Neuronal stem cell (in vitro differentiated cells): ENCODE results near the gene GSS.

Experiments used
- DNase-seq: peaks from one replicate; pipeline ENCODE4 v3.0.0-alpha.2; 2013; ENCODE audit warnings: low spot score
- H2AFZ ChIP-seq: one replicate; pipeline ENCODE4 v1.6.1; 2013; ENCODE audit warnings: mild to moderate bottlenecking, low read length, inconsistent platforms
- H2AK5ac ChIP-seq: 2 replicates; pipeline ENCODE4 v1.6.1; 2013; ENCODE audit warnings: low read depth, mild to moderate bottlenecking, inconsistent platforms, low read length, moderate library complexity, mixed read lengths
- H2BK120ac ChIP-seq: 2 replicates; pipeline ENCODE4 v1.6.1; 2013; ENCODE audit warnings: low read depth, mild to moderate bottlenecking, inconsistent platforms, low read length, moderate library complexity, mixed read lengths
- H2BK12ac ChIP-seq: one replicate; pipeline ENCODE4 v1.6.1; 2013; ENCODE audit warnings: low read length, inconsistent platforms
- H2BK15ac ChIP-seq: 2 replicates; pipeline ENCODE4 v1.6.1; 2013; ENCODE audit warnings: mild to moderate bottlenecking, low read length, inconsistent platforms, mixed read lengths
- H2BK5ac ChIP-seq: one replicate; pipeline ENCODE4 v1.6.1; 2013; ENCODE audit warnings: inconsistent platforms, mild to moderate bottlenecking, low read length, moderate library complexity
- H3K14ac ChIP-seq: one replicate; pipeline ENCODE4 v1.6.1; 2013; ENCODE audit warnings: low read length, inconsistent platforms
- H3K18ac ChIP-seq: 2 replicates; pipeline ENCODE4 v1.6.1; 2013; ENCODE audit warnings: low read length, inconsistent platforms
- H3K23ac ChIP-seq: 2 replicates; pipeline ENCODE4 v1.6.1; 2013; ENCODE audit warnings: low read depth, mild to moderate bottlenecking, mixed read lengths, low read length, inconsistent platforms; ENCODE audit not compliant: poor library complexity
- H3K27ac ChIP-seq: replicated peaks from 3 replicates; pipeline ENCODE4 v1.5.1; 2013; ENCODE audit warnings: low read length, inconsistent platforms
- H3K27me3 ChIP-seq, 3 experiments: 2 replicates each; pipeline ENCODE4 v1.6.1; 2013; ENCODE audit warnings: low read length in 3 of 3, mild to moderate bottlenecking in 2 of 3, inconsistent platforms in 1 of 3, low read depth in 1 of 3, mixed read lengths in 1 of 3, moderate library complexity in 1 of 3; ENCODE audit not compliant: control insufficient read depth in 3 of 3, insufficient read depth in 3 of 3
- H3K36me3 ChIP-seq, 2 donors: replicated peaks in 1 of 2; 2 replicates each; pipeline ENCODE4 v1.6.1; 2013; ENCODE audit warnings: low read length in 2 of 2; ENCODE audit not compliant: control insufficient read depth in 2 of 2, insufficient read depth in 2 of 2
- H3K4ac ChIP-seq: 2 replicates; pipeline ENCODE4 v1.6.1; 2013; ENCODE audit warnings: inconsistent platforms, mild to moderate bottlenecking, low read length, moderate library complexity
- H3K4me1 ChIP-seq, 2 donors: 1 replicate in 1 of 2; 2 replicates in 1 of 2; pipeline ENCODE4 v1.6.1; 2013; ENCODE audit warnings: low read length in 2 of 2, low read depth in 1 of 2; ENCODE audit not compliant: control insufficient read depth in 2 of 2, insufficient read depth in 1 of 2
- H3K4me2 ChIP-seq: one replicate; pipeline ENCODE4 v1.6.1; 2013; ENCODE audit warnings: mild to moderate bottlenecking, low read length, inconsistent platforms; ENCODE audit not compliant: insufficient read depth, poor library complexity, severe bottlenecking
- H3K4me3 ChIP-seq, 2 donors: 2 replicates each; pipeline ENCODE4 v1.5.1; 2013; ENCODE audit warnings: low read length in 2 of 2, mild to moderate bottlenecking in 2 of 2, inconsistent platforms in 1 of 2, moderate library complexity in 1 of 2
- H3K79me1 ChIP-seq: one replicate; pipeline ENCODE4 v1.6.1; 2013; ENCODE audit warnings: low read depth, mild to moderate bottlenecking, inconsistent platforms, low read length, moderate library complexity
- H3K9ac ChIP-seq: one replicate; pipeline ENCODE4 v1.6.1; 2013; ENCODE audit warnings: mild to moderate bottlenecking, low read depth, low read length, inconsistent platforms; ENCODE audit not compliant: poor library complexity
- H3K9me3 ChIP-seq, 2 donors: replicated peaks in 1 of 2; 2 replicates each; pipeline versions ENCODE3 to v1.6.1; 2013; ENCODE audit warnings: low read length in 2 of 2, mild to moderate bottlenecking in 2 of 2, inconsistent platforms in 1 of 2, low read depth in 1 of 2, mixed read lengths in 1 of 2, moderate library complexity in 1 of 2; ENCODE audit not compliant: control insufficient read depth in 2 of 2, insufficient read depth in 1 of 2
- H4K8ac ChIP-seq: one replicate; pipeline ENCODE4 v1.6.1; 2013; ENCODE audit warnings: low read depth, mild to moderate bottlenecking, inconsistent platforms, low read length, moderate library complexity
- H4K91ac ChIP-seq: one replicate; pipeline ENCODE4 v1.6.1; 2013; ENCODE audit warnings: low read length, low read depth, mild to moderate bottlenecking, inconsistent platforms; ENCODE audit not compliant: poor library complexity
- WGBS, 2 donors: extraction: QIAGEN DNeasy Blood & Tissue Kit; methylation state at CpG; one replicate each; pipeline ENCODE4 v1.1.7; 2013; ENCODE audit warnings: missing lambda C conversion rate in 2 of 2, mixed read lengths in 1 of 2; ENCODE audit not compliant: insufficient read length in 2 of 2, insufficient replicate concordance in 1 of 2; ENCODE audit errors: extremely low coverage in 2 of 2; 5-methylcytosine and 5-hydroxymethylcytosine counted together

Gene GSS

GRCh38 chr20:34891166-34892062, 64.2 kb downstream of the GSS start:
- no peak overlapping the region for H3K4me2 ChIP-seq
- no peaks in the 10 kb centered on the region for H3K9me3 ChIP-seq
- H2AK5ac ChIP-seq, result no peak overlapping the region
- no peaks in the 10 kb centered on the region for H3K4me1 ChIP-seq
- no peak overlapping the region for H3K9ac ChIP-seq
- no peak overlapping the region for H4K8ac ChIP-seq
- no peak for DNase-seq
- H3K23ac ChIP-seq, result no peak overlapping the region
- H3K27me3 ChIP-seq, result no peaks in the 10 kb centered on the region
- no peak overlapping the region for H3K18ac ChIP-seq
- no peak overlapping the region for H2BK15ac ChIP-seq
- H2BK120ac ChIP-seq, result no peak overlapping the region
- no peak overlapping the region for H2BK12ac ChIP-seq
- H3K4ac ChIP-seq, result no peak overlapping the region
- H3K14ac ChIP-seq, result no peak overlapping the region
- H3K27ac ChIP-seq, result no peak overlapping the region
- H3K4me3 ChIP-seq, result no peak overlapping the region
- no peaks in the 10 kb centered on the region for H3K79me1 ChIP-seq
- H2AFZ ChIP-seq, result no peak overlapping the region
- H3K36me3 ChIP-seq, result peaks cover 0 to 3% of the 10 kb centered on the region in 2 donors
- WGBS, 2 donors, result no CpG with 5 or more reads among the region's 2 CpGs
- H4K91ac ChIP-seq, result no peak overlapping the region
- H2BK5ac ChIP-seq, result no peak overlapping the region

- Histone ChIP-seq H3K4ac (no peak overlapping the region), H3K18ac (no peak overlapping the region), H3K27me3 (no peaks in the 10 kb centered on the region), H4K91ac (no peak overlapping the region), H3K4me3 (no peak overlapping the region), H2BK5ac (no peak overlapping the region), H3K23ac (no peak overlapping the region), H2BK15ac (no peak overlapping the region), H3K4me2 (no peak overlapping the region), H3K9ac (no peak overlapping the region), H3K14ac (no peak overlapping the region), H3K36me3 (peaks cover 3 to 26% of the 10 kb centered on the region in 2 donors), H2AK5ac (no peak overlapping the region), H2BK12ac (no peak overlapping the region), H3K9me3 (no peaks in the 10 kb centered on the region), H4K8ac (no peak overlapping the region), H3K4me1 (no peaks in the 10 kb centered on the region), H3K27ac (no peak overlapping the region), H2BK120ac (no peak overlapping the region), H2AFZ (no peak overlapping the region), H3K79me1 (no peaks in the 10 kb centered on the region)
- no CpG with 5 or more reads among the region's 1 CpG for WGBS, 2 donors
- DNase-seq, result no peak
Measured at GRCh38 chr20:34888468-34888867, 67.1 kb downstream of the GSS start.

- Histone ChIP-seq H3K4ac (no peak overlapping the region), H3K36me3 (peaks cover 3 to 36% of the 10 kb centered on the region in 2 donors), H3K14ac (no peak overlapping the region), H3K23ac (no peak overlapping the region), H2BK120ac (no peak overlapping the region), H2AFZ (no peak overlapping the region), H3K9ac (no peak overlapping the region), H3K9me3 (no peaks in the 10 kb centered on the region), H4K8ac (no peak overlapping the region), H3K18ac (no peak overlapping the region), H3K4me3 (no peak overlapping the region), H2BK5ac (no peak overlapping the region), H4K91ac (no peak overlapping the region), H2BK15ac (no peak overlapping the region), H3K79me1 (no peaks in the 10 kb centered on the region), H3K4me1 (no peaks in the 10 kb centered on the region), H2BK12ac (no peak overlapping the region), H3K27ac (no peak overlapping the region), H2AK5ac (no peak overlapping the region), H3K4me2 (no peak overlapping the region), H3K27me3 (no peaks in the 10 kb centered on the region)
- WGBS, 2 donors, result no CpG with 5 or more reads among the region's 3 CpGs
- no peak for DNase-seq
Measured at GRCh38 chr20:34887023-34887422, 68.6 kb downstream of the GSS start.

- no peak for DNase-seq
- H3K14ac ChIP-seq, result no peak overlapping the region
- peaks cover 3 to 36% of the 10 kb centered on the region in 2 donors for H3K36me3 ChIP-seq
- H2BK15ac ChIP-seq, result no peak overlapping the region
- no peak overlapping the region for H2BK120ac ChIP-seq
- H3K27me3 ChIP-seq, result no peaks in the 10 kb centered on the region
- H3K9me3 ChIP-seq, result no peaks in the 10 kb centered on the region
- H2AK5ac ChIP-seq, result no peak overlapping the region
- H4K91ac ChIP-seq, result no peak overlapping the region
- no CpG with 5 or more reads among the region's 3 CpGs for WGBS, 2 donors
- H3K4ac ChIP-seq, result no peak overlapping the region
- H3K4me1 ChIP-seq, result no peaks in the 10 kb centered on the region
- no peak overlapping the region for H3K9ac ChIP-seq
- no peaks in the 10 kb centered on the region for H3K79me1 ChIP-seq
- H4K8ac ChIP-seq, result no peak overlapping the region
- no peak overlapping the region for H2AFZ ChIP-seq
- H3K27ac ChIP-seq, result no peak overlapping the region
- H3K23ac ChIP-seq, result no peak overlapping the region
- H2BK5ac ChIP-seq, result no peak overlapping the region
- no peak overlapping the region for H3K4me2 ChIP-seq
- no peak overlapping the region for H3K4me3 ChIP-seq
- no peak overlapping the region for H3K18ac ChIP-seq
- H2BK12ac ChIP-seq, result no peak overlapping the region
Measured at GRCh38 chr20:34886122-34886521, 69.5 kb downstream of the GSS start.
